ENCODE measurements around the gene PGAP1.

DNA sequence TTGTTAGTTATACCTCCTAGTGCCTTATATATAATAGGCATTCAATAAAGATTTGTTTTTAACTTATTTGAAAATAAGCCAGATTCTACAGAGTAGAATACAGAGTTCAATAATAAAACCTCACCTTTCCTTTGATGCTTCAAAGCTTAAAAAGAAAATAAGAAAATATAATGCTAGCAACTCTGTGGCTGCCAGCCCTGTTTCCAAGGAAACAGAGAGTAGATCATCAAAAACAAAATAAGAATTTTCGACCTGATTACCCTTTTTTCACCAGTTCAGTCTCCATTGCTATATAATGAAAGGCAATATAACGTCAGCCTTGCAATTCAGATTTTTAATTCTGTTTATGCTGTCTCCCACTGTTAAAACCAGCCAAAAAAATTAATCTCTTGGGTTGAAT lies 8.9 kb upstream of the PGAP1 start:
- TF ChIP-seq, protein P1, sequence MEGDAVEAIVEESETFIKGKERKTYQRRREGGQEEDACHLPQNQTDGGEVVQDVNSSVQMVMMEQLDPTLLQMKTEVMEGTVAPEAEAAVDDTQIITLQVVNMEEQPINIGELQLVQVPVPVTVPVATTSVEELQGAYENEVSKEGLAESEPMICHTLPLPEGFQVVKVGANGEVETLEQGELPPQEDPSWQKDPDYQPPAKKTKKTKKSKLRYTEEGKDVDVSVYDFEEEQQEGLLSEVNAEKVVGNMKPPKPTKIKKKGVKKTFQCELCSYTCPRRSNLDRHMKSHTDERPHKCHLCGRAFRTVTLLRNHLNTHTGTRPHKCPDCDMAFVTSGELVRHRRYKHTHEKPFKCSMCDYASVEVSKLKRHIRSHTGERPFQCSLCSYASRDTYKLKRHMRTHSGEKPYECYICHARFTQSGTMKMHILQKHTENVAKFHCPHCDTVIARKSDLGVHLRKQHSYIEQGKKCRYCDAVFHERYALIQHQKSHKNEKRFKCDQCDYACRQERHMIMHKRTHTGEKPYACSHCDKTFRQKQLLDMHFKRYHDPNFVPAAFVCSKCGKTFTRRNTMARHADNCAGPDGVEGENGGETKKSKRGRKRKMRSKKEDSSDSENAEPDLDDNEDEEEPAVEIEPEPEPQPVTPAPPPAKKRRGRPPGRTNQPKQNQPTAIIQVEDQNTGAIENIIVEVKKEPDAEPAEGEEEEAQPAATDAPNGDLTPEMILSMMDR (IDR thresholded peaks at IDR 0.05): no peak
- TF ChIP-seq POLR2A (IDR thresholded peaks at IDR 0.05): no peak

Measured in breast epithelium (tissue), 3 donors.